ENCODE measurements around the gene PHTF2.

Gene PHTF2

GRCh38 chr7:77912293-77912692 lies 113.7 kb downstream of the PHTF2 start:
- DNase-seq (ENCODE audit: low read depth) = no peak
- TF ChIP-seq, protein P1, sequence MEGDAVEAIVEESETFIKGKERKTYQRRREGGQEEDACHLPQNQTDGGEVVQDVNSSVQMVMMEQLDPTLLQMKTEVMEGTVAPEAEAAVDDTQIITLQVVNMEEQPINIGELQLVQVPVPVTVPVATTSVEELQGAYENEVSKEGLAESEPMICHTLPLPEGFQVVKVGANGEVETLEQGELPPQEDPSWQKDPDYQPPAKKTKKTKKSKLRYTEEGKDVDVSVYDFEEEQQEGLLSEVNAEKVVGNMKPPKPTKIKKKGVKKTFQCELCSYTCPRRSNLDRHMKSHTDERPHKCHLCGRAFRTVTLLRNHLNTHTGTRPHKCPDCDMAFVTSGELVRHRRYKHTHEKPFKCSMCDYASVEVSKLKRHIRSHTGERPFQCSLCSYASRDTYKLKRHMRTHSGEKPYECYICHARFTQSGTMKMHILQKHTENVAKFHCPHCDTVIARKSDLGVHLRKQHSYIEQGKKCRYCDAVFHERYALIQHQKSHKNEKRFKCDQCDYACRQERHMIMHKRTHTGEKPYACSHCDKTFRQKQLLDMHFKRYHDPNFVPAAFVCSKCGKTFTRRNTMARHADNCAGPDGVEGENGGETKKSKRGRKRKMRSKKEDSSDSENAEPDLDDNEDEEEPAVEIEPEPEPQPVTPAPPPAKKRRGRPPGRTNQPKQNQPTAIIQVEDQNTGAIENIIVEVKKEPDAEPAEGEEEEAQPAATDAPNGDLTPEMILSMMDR (IDR thresholded peaks at IDR 0.05; ENCODE audit: control insufficient read depth, extremely low read depth, insufficient read depth) = no peak
- no peak overlapping the region for H3K4me3 ChIP-seq (ENCODE audit: low read depth, low read length)

DNA sequence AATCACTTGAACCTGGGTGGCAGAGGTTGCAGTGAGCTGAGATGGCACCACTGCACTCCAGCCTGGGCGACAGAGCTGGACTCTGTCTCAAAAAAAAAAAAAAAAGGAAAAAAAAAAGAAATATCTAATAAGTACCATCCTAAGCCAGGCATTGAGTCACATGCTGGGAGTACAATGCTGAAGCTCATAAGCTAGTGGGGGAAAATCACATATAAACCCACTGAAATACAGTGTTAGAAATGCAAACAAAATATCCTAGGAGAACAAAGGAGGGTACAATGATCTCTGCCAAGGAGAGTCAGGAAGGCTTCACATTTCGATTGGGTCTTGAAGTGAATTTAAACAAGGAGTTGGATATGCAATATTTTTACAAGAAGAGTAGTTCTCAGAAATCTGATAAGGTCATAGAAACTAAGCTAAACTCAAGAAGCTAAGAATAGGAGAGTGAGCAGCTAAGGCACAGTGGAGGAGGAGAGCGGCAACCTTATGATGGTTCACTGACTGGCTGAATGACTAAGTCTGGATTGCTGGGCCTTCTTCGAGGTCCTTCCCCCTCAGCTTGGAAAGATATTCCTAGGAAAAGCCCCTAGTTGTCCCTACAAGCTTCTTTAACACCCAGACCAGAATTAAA lies 115.5 kb downstream of the PHTF2 start:
- TF ChIP-seq, protein P1 (IDR thresholded peaks at IDR 0.05; ENCODE audit: control insufficient read depth, extremely low read depth, insufficient read depth) = no peak
- no peak for DNase-seq (ENCODE audit: low read depth)

GRCh38 chr7:77917500-77918262 lies 119.1 kb downstream of the PHTF2 start:
- no peak for DNase-seq (ENCODE audit: low read depth)
- TF ChIP-seq, protein P1 (IDR thresholded peaks at IDR 0.05; ENCODE audit: control insufficient read depth, extremely low read depth, insufficient read depth) = no peak
- no peak overlapping the region for H3K4me3 ChIP-seq (ENCODE audit: low read depth, low read length)

More for the DNA sequence above, 115.5 kb downstream of the PHTF2 start:
- H3K4me3 ChIP-seq (ENCODE audit: low read depth, low read length) = no peak overlapping the region

GRCh38 chr7:77918676-77919075 lies 120.1 kb downstream of the PHTF2 start:
- no peak overlapping the region for H3K4me3 ChIP-seq (ENCODE audit: low read depth, low read length)
- no peak for DNase-seq (ENCODE audit: low read depth)
- TF ChIP-seq, protein P1 (IDR thresholded peaks at IDR 0.05; ENCODE audit: control insufficient read depth, extremely low read depth, insufficient read depth) = no peak

- TF ChIP-seq, protein P1 (IDR thresholded peaks at IDR 0.05; ENCODE audit: control insufficient read depth, extremely low read depth, insufficient read depth) = no peak
- DNase-seq (ENCODE audit: low read depth) = no peak
- H3K4me3 ChIP-seq (ENCODE audit: low read depth, low read length) = no peak overlapping the region
Measured at GRCh38 chr7:77923419-77923818, 124.8 kb downstream of the PHTF2 start.

DNA sequence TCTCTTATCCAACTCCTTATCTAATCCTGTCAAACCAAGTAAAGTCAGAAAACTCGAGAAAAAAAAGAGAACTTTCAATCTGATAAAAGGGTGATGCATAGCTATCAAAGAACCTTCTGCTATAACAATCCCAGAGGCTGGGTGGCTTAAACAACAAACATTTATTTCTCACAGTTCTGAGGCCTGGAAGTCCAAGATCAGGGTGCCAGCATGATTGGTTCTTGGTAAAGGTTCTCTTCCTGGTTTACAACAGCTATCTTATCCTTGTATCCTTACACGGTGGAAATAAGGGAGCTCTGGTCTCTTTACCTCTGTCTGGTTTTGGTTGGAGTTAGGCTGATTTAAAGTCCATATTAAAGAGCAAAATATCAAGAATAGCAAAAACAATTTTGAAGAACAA lies 131.9 kb downstream of the PHTF2 start:
- TF ChIP-seq, protein P1 (IDR thresholded peaks at IDR 0.05; ENCODE audit: control insufficient read depth, extremely low read depth, insufficient read depth) = no peak
- no peak overlapping the region for H3K4me3 ChIP-seq (ENCODE audit: low read depth, low read length)
- DNase-seq (ENCODE audit: low read depth) = no peak

All from LNCaP clone FGC (cell line).